WERI-Rb-1 (cell line): ENCODE results near the gene ADA.

ENCODE experiments used
- DNase-seq: peaks from one replicate; pipeline ENCODE4 v3.0.0-alpha.2; 2020
- H3K27ac ChIP-seq: fragments of 250-450 bp; sonication (Bioruptor Pico); 2 replicates; pipeline ENCODE4 v1.5.1; 2020; ENCODE audit warnings: mild to moderate bottlenecking, moderate library complexity
- H3K27me3 ChIP-seq: fragments of 250-450 bp; sonication (Bioruptor Pico); 2 replicates; pipeline ENCODE4 v1.5.1; 2021; ENCODE audit warnings: mild to moderate bottlenecking, low read depth, moderate library complexity; ENCODE audit not compliant: insufficient read depth, severe bottlenecking
- H3K36me3 ChIP-seq: fragments of 250-450 bp; sonication (Bioruptor Pico); 2 replicates; pipeline ENCODE4 v1.5.1; 2020; ENCODE audit warnings: mild to moderate bottlenecking, moderate library complexity
- H3K4me3 ChIP-seq: 2 replicates; pipeline ENCODE4 v1.5.1; 2011; ENCODE audit warnings: low read depth, mild to moderate bottlenecking, control low read depth, low read length
- H3K9me3 ChIP-seq: fragments of 250-450 bp; sonication (Bioruptor Pico); 2 replicates; pipeline ENCODE4 v1.5.1; 2021; ENCODE audit warnings: mild to moderate bottlenecking, moderate library complexity; ENCODE audit not compliant: severe bottlenecking
- CTCF ChIP-seq: IDR thresholded peaks from 2 replicates; pipeline ENCODE4 v1.5.1; 2011; ENCODE audit warnings: low read depth, mild to moderate bottlenecking, control low read depth, inconsistent platforms, low read length

The ADA gene

GRCh38 chr20:44601801-44602204 is 49.7 kb downstream of the ADA start:
- H3K36me3 ChIP-seq: no peaks in the 10 kb centered on the region
- no peaks in the 10 kb centered on the region for H3K9me3 ChIP-seq
- H3K27me3 ChIP-seq: no peaks in the 10 kb centered on the region
- no peak overlapping the region for H3K4me3 ChIP-seq
- no peak for TF ChIP-seq CTCF
- no peak for DNase-seq
- no peak overlapping the region for H3K27ac ChIP-seq

GRCh38 chr20:44601236-44601671 is 50.2 kb downstream of the ADA start:
- Histone ChIP-seq H3K27me3 (no peaks in the 10 kb centered on the region), H3K27ac (no peak overlapping the region), H3K36me3 (no peaks in the 10 kb centered on the region), H3K4me3 (no peak overlapping the region), H3K9me3 (no peaks in the 10 kb centered on the region)
- TF ChIP-seq CTCF: no peak
- no peak for DNase-seq

- Histone ChIP-seq H3K9me3 (no peaks in the 10 kb centered on the region), H3K27me3 (no peaks in the 10 kb centered on the region), H3K27ac (no peak overlapping the region), H3K36me3 (no peaks in the 10 kb centered on the region), H3K4me3 (no peak overlapping the region)
- no peak for DNase-seq
- TF ChIP-seq CTCF: no peak
Measured at GRCh38 chr20:44600758-44601201, 50.7 kb downstream of the ADA start.

- no peak for TF ChIP-seq CTCF
- Histone ChIP-seq H3K27me3 (no peaks in the 10 kb centered on the region), H3K36me3 (no peaks in the 10 kb centered on the region), H3K9me3 (no peaks in the 10 kb centered on the region), H3K4me3 (no peak overlapping the region), H3K27ac (no peak overlapping the region)
- no peak for DNase-seq
Measured at GRCh38 chr20:44600301-44600700, 51.2 kb downstream of the ADA start.

- no peak for DNase-seq
- Histone ChIP-seq H3K27me3 (no peaks in the 10 kb centered on the region), H3K9me3 (no peaks in the 10 kb centered on the region), H3K4me3 (no peak overlapping the region), H3K36me3 (no peaks in the 10 kb centered on the region), H3K27ac (no peak overlapping the region)
- TF ChIP-seq CTCF: no peak
Measured at GRCh38 chr20:44599715-44600114, 51.8 kb downstream of the ADA start.
